Measurements from ENCODE around the gene LYST.

Gene LYST

DNA sequence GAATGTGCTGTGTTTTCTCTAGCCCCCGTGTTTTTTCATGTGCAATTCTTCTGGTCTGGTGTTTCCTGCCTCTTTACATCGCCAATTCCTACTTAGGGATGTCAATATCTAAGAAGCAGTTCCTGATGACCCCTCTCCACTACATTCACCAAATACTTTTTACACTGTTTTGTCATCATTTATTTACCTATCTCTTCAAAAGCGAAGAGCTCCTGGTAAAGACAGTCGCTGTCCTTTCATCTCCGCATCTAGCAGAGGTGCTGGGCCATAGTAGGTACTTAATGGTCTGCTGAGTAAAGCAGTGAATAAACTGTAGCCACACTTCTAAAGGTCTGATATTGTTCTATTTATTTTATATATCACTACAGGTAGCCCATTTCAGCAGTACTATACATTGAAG, 43.0 kb downstream of the LYST start:
- Histone ChIP-seq H3K9ac (ENCODE audit: low read depth in 1 of 2, low read length in 2 of 2) (no peak overlapping the region), H3K27me3 (ENCODE audit: control insufficient read depth in 1 of 2, insufficient read depth in 2 of 2, low read length in 2 of 2) (no peaks in the 10 kb centered on the region), H3K36me3 (ENCODE audit: control insufficient read depth in 1 of 2, insufficient read depth in 2 of 2, low read length in 2 of 2) (peaks cover 0 to 3% of the 10 kb centered on the region in 2 donors), H3K4me1 (ENCODE audit: control insufficient read depth in 1 of 2, insufficient read depth in 2 of 2, low read length in 2 of 2) (no peaks in the 10 kb centered on the region), H3K27ac (ENCODE audit: low read depth, low read length) (no peak overlapping the region), H3K9me3 (ENCODE audit: control insufficient read depth in 1 of 2, low read length in 2 of 2) (no peaks in the 10 kb centered on the region), H3K4me3 (ENCODE audit: low read depth in 1 of 2, low read length in 2 of 2) (no peak overlapping the region)

DNA sequence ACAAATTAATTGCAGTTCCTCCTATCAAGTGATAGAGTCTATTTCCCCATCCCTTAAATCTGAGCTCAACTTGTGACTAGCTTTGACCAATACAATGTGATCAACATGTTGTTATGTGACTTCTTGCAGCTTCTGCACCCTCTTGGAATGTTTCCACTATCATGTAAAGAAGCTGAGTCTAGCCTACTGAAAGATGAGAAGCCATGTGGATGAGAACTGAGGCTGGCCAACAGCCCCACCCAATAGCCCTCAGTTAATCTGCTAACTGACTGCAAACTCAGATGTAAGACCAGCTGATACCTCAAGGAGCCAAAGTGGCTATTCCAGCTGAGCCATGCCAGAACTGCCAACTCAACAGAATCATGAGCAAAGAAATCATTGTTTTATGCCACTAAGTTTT, 44.0 kb downstream of the LYST start:
- Histone ChIP-seq H3K4me3 (ENCODE audit: low read depth in 1 of 2, low read length in 2 of 2) (no peak overlapping the region), H3K9ac (ENCODE audit: low read depth in 1 of 2, low read length in 2 of 2) (no peak overlapping the region), H3K4me1 (ENCODE audit: control insufficient read depth in 1 of 2, insufficient read depth in 2 of 2, low read length in 2 of 2) (no peaks in the 10 kb centered on the region), H3K9me3 (ENCODE audit: control insufficient read depth in 1 of 2, low read length in 2 of 2) (no peaks in the 10 kb centered on the region), H3K27ac (ENCODE audit: low read depth, low read length) (no peak overlapping the region), H3K27me3 (ENCODE audit: control insufficient read depth in 1 of 2, insufficient read depth in 2 of 2, low read length in 2 of 2) (no peaks in the 10 kb centered on the region), H3K36me3 (ENCODE audit: control insufficient read depth in 1 of 2, insufficient read depth in 2 of 2, low read length in 2 of 2) (no peaks in the 10 kb centered on the region)

DNA sequence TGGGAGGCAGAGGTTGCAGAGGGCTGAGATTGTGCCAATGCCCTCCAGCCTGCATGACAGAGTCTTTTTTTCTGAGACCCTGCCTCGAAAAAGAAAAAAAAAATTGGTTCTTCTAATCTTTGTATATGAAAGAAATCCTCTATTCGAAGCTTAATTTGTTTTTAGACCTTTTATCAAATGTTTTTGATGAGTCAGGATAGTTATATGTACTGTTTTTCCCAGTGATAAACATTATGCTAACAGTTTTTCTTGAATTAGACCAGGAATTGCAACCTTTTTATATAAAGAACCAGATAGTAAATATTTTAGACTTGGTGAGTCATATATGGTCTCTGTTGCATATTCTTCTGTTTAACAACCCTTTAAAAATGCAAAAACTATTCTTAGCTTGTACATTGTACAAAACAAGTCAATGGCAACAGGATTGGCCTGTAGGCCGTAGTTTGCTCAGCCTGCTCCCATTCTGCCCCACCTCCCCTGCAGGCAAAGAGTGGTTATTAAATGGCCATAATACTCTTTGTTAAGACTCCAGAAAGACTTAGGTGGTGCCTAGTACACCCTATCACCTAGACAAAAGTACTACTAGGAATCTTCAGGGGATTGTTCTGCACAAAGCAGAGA, 45.2 kb downstream of the LYST start:
- Histone ChIP-seq H3K9me3 (ENCODE audit: control insufficient read depth in 1 of 2, low read length in 2 of 2) (no peaks in the 10 kb centered on the region), H3K4me1 (ENCODE audit: control insufficient read depth in 1 of 2, insufficient read depth in 2 of 2, low read length in 2 of 2) (no peaks in the 10 kb centered on the region), H3K36me3 (ENCODE audit: control insufficient read depth in 1 of 2, insufficient read depth in 2 of 2, low read length in 2 of 2) (no peaks in the 10 kb centered on the region), H3K27me3 (ENCODE audit: control insufficient read depth in 1 of 2, insufficient read depth in 2 of 2, low read length in 2 of 2) (no peaks in the 10 kb centered on the region), H3K4me3 (ENCODE audit: low read depth in 1 of 2, low read length in 2 of 2) (no peak overlapping the region), H3K9ac (ENCODE audit: low read depth in 1 of 2, low read length in 2 of 2) (no peak overlapping the region), H3K27ac (ENCODE audit: low read depth, low read length) (no peak overlapping the region)

DNA sequence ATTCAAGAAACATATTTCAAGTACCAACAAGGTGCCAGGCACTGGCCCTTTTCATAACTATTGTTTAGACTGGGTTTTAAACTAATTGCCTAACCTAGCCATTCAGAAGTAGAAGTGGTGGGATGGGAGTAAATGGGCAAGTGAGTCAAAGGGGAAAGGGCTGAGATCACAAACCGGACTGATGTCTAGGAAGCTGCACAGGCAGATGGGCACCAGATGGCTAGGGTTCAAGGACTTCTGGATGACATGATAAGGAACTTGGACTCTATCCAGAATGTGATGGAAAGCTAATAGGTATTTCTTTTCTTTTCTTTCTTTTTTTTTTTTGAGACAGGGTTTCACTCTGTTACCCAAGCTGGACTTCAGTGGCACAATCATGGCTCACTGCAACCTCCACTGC, 46.6 kb downstream of the LYST start:
- Histone ChIP-seq H3K27me3 (ENCODE audit: control insufficient read depth in 1 of 2, insufficient read depth in 2 of 2, low read length in 2 of 2) (no peaks in the 10 kb centered on the region), H3K4me1 (ENCODE audit: control insufficient read depth in 1 of 2, insufficient read depth in 2 of 2, low read length in 2 of 2) (no peaks in the 10 kb centered on the region), H3K4me3 (ENCODE audit: low read depth in 1 of 2, low read length in 2 of 2) (no peak overlapping the region), H3K9ac (ENCODE audit: low read depth in 1 of 2, low read length in 2 of 2) (no peak overlapping the region), H3K36me3 (ENCODE audit: control insufficient read depth in 1 of 2, insufficient read depth in 2 of 2, low read length in 2 of 2) (no peaks in the 10 kb centered on the region), H3K9me3 (ENCODE audit: control insufficient read depth in 1 of 2, low read length in 2 of 2) (no peaks in the 10 kb centered on the region), H3K27ac (ENCODE audit: low read depth, low read length) (no peak overlapping the region)

DNA sequence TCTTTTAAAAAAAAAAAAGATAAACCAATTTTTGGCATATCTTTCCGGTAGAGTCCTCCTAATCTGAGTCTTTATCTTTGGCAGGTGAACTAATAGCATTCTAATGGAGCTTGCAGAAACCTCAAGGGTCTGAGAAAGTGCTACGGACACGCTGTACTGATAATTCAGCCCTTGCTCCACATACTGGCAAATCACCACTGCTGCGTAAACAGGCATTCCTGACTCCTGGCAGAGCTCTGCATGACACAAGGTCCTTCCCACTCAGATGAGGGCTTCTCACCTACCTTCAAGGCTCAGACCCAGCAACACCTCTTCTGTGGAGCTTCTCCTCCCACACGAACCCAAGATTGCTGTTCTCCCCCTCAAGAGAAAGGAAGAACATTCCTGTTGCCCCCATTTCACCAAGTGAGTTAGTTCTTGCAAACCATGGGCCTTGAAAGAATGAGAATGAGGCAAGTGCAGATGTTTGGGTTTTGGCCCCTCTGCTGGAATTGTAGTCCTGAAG, 48.0 kb downstream of the LYST start:
- Histone ChIP-seq H3K27ac (ENCODE audit: low read depth, low read length) (no peak overlapping the region), H3K36me3 (ENCODE audit: control insufficient read depth in 1 of 2, insufficient read depth in 2 of 2, low read length in 2 of 2) (no peaks in the 10 kb centered on the region), H3K4me3 (ENCODE audit: low read depth in 1 of 2, low read length in 2 of 2) (no peak overlapping the region), H3K4me1 (ENCODE audit: control insufficient read depth in 1 of 2, insufficient read depth in 2 of 2, low read length in 2 of 2) (no peaks in the 10 kb centered on the region), H3K9me3 (ENCODE audit: control insufficient read depth in 1 of 2, low read length in 2 of 2) (no peaks in the 10 kb centered on the region), H3K27me3 (ENCODE audit: control insufficient read depth in 1 of 2, insufficient read depth in 2 of 2, low read length in 2 of 2) (no peaks in the 10 kb centered on the region), H3K9ac (ENCODE audit: low read depth in 1 of 2, low read length in 2 of 2) (no peak overlapping the region)

DNA sequence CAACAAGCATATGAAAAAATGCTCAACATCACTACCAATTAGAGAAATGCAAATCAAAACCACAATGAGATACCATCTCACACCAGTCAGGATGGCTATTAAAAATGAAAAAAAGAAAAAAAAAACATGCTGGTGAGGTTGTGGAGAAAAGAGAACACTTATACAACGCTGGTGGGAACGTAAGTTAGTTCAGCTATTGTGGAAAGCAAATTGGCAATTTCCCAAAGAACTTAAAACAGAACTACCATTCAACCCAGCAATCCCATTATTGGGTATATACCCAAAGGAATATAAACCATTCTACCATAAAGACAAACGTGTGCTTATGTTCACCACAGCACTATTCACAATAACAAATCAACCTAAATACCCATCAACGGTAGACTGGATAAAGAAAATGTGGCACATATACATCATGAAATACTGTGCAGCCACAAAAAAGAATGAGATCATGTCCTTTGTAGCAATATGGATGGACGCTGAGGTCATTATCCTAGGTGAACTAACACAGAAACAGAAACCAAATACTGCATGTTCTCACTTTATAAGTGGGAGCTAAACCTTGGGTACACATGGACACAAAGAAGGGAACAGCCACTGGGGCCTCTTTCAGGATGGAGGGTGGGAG, 49.5 kb downstream of the LYST start:
- Histone ChIP-seq H3K9me3 (ENCODE audit: control insufficient read depth in 1 of 2, low read length in 2 of 2) (no peaks in the 10 kb centered on the region), H3K4me1 (ENCODE audit: control insufficient read depth in 1 of 2, insufficient read depth in 2 of 2, low read length in 2 of 2) (no peaks in the 10 kb centered on the region), H3K36me3 (ENCODE audit: control insufficient read depth in 1 of 2, insufficient read depth in 2 of 2, low read length in 2 of 2) (no peaks in the 10 kb centered on the region), H3K4me3 (ENCODE audit: low read depth in 1 of 2, low read length in 2 of 2) (no peak overlapping the region), H3K9ac (ENCODE audit: low read depth in 1 of 2, low read length in 2 of 2) (no peak overlapping the region), H3K27me3 (ENCODE audit: control insufficient read depth in 1 of 2, insufficient read depth in 2 of 2, low read length in 2 of 2) (no peaks in the 10 kb centered on the region), H3K27ac (ENCODE audit: low read depth, low read length) (no peak overlapping the region)

DNA sequence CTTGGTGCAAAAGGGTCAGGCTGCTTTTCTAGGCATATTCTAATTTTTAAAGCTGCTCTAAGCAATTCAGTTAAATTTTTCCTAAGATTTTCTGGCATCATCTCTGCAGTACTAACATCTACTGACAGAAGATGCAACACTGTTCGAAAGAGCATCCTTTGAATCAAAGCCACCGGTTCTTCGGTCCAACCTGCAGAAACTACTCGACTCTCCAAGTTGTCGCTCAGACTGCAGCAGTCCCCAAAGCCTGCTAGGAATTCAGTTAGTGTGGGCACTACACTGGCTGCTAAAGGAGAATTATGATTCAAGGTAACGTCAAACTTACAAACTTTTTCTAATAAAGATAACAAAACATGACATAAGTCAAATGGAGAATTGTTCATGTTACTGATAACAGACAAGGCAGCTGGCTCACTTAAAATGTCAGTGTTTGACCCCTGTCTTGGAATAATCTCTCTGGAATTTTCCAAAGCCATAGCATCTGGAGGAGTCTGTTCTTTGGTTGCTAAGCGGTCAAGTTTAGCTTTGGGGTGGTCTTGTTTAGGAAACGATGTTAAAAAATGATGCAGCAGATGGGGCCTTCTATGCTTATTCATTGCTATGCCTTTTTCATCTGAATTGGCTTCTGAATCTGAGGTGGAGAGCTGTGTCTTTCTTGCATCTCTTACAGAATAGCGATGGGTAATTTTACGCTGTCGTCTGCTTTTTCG, 56.9 kb downstream of the LYST start:
- Histone ChIP-seq H3K27ac (ENCODE audit: low read depth, low read length) (no peak overlapping the region), H3K27me3 (ENCODE audit: control insufficient read depth in 1 of 2, insufficient read depth in 2 of 2, low read length in 2 of 2) (no peaks in the 10 kb centered on the region), H3K9me3 (ENCODE audit: control insufficient read depth in 1 of 2, low read length in 2 of 2) (no peaks in the 10 kb centered on the region), H3K9ac (ENCODE audit: low read depth in 1 of 2, low read length in 2 of 2) (no peak overlapping the region), H3K4me1 (ENCODE audit: control insufficient read depth in 1 of 2, insufficient read depth in 2 of 2, low read length in 2 of 2) (no peaks in the 10 kb centered on the region), H3K4me3 (ENCODE audit: low read depth in 1 of 2, low read length in 2 of 2) (no peak overlapping the region), H3K36me3 (ENCODE audit: control insufficient read depth in 1 of 2, insufficient read depth in 2 of 2, low read length in 2 of 2) (peaks cover 2 to 5% of the 10 kb centered on the region in 2 donors)

DNA sequence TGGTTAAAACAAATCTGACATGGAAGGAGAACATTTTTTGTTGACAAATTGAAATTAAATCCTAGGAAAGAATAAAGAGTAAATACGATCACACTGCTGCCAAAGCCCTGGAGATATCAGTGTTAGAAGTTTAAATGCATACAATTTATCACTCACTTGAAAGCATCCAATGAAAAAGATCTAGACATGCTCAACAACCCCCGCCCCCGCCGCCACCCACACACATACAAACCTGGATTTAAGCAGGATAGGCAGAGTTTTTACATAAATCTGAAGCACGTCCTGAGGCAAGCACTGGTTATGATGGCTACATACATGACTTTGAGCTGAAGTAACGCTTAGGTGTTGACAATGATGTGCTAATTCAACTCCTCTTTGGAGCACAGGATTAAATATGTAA, 58.5 kb downstream of the LYST start:
- no peak overlapping the region for H3K27ac ChIP-seq (ENCODE audit: low read depth, low read length)
- H3K4me1 ChIP-seq (ENCODE audit: control insufficient read depth in 1 of 2, insufficient read depth in 2 of 2, low read length in 2 of 2), result no peaks in the 10 kb centered on the region
- H3K27me3 ChIP-seq (ENCODE audit: control insufficient read depth in 1 of 2, insufficient read depth in 2 of 2, low read length in 2 of 2), result no peaks in the 10 kb centered on the region
- H3K36me3 ChIP-seq (ENCODE audit: control insufficient read depth in 1 of 2, insufficient read depth in 2 of 2, low read length in 2 of 2), result peaks cover 2 to 6% of the 10 kb centered on the region in 2 donors
- no peaks in the 10 kb centered on the region for H3K9me3 ChIP-seq (ENCODE audit: control insufficient read depth in 1 of 2, low read length in 2 of 2)
- H3K4me3 ChIP-seq (ENCODE audit: low read depth in 1 of 2, low read length in 2 of 2), result no peak overlapping the region
- H3K9ac ChIP-seq (ENCODE audit: low read depth in 1 of 2, low read length in 2 of 2), result no peak overlapping the region

DNA sequence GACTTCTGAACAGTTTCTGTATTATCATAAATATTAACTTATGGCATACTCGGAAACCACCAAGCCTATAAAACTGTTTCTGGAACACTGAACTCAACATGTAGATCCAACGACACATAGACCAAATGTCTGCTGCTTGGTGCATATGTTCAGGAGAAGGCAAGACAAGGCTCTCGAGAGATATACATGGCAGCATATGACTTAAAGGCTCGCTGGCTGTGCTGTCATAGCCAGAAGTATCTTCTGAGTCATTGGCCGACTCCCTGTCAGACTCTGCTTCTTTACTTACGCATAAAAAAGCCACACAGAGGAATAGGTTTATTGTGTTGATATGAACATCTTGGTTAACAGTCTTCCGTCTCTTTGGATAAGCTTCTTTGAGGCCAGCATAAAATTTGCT, 60.6 kb downstream of the LYST start:
- Histone ChIP-seq H3K36me3 (ENCODE audit: control insufficient read depth in 1 of 2, insufficient read depth in 2 of 2, low read length in 2 of 2) (peaks cover 2 to 6% of the 10 kb centered on the region in 2 donors), H3K4me1 (ENCODE audit: control insufficient read depth in 1 of 2, insufficient read depth in 2 of 2, low read length in 2 of 2) (no peaks in the 10 kb centered on the region), H3K9ac (ENCODE audit: low read depth in 1 of 2, low read length in 2 of 2) (no peak overlapping the region), H3K27ac (ENCODE audit: low read depth, low read length) (no peak overlapping the region), H3K9me3 (ENCODE audit: control insufficient read depth in 1 of 2, low read length in 2 of 2) (no peaks in the 10 kb centered on the region), H3K4me3 (ENCODE audit: low read depth in 1 of 2, low read length in 2 of 2) (no peak overlapping the region), H3K27me3 (ENCODE audit: control insufficient read depth in 1 of 2, insufficient read depth in 2 of 2, low read length in 2 of 2) (no peaks in the 10 kb centered on the region)

DNA sequence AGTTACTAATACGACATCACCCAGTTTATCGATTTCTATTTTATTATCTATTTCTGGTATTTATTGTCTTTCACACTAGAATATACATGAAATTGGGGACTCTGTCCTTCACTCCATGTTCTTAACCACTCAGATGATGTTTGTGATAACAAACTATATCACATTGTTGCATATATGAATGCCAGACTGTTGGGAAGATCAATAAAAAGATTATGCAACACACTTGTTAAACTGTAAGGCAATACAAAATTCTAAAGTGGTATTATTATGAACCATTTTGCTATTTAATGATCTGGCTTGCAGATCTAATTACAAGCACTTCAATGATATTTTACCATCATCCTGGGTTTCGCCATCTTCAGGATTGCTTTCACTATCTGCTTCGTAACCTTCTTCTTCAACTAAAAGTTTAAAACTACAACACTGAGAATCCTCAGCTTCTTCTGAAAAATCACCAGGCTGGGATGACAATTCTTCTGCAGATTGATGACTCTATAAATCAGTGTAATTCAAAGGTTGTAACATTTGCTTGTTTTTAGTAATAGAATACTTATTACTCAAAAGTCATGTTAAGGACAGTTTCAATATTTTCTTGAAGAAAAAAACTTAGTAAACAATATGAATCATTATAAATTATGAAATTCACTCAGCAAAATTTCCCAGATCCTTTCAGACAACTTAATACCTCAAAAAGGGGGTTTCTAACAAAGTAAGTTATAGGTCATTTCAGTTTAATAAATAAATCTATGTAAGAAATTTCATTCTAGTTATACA, 63.9 kb downstream of the LYST start:
- Histone ChIP-seq H3K9me3 (ENCODE audit: control insufficient read depth in 1 of 2, low read length in 2 of 2) (no peaks in the 10 kb centered on the region), H3K36me3 (ENCODE audit: control insufficient read depth in 1 of 2, insufficient read depth in 2 of 2, low read length in 2 of 2) (peaks cover 2 to 6% of the 10 kb centered on the region in 2 donors), H3K4me1 (ENCODE audit: control insufficient read depth in 1 of 2, insufficient read depth in 2 of 2, low read length in 2 of 2) (no peaks in the 10 kb centered on the region), H3K9ac (ENCODE audit: low read depth in 1 of 2, low read length in 2 of 2) (no peak overlapping the region), H3K4me3 (ENCODE audit: low read depth in 1 of 2, low read length in 2 of 2) (no peak overlapping the region), H3K27me3 (ENCODE audit: control insufficient read depth in 1 of 2, insufficient read depth in 2 of 2, low read length in 2 of 2) (no peaks in the 10 kb centered on the region), H3K27ac (ENCODE audit: low read depth, low read length) (no peak overlapping the region)
